HL-60 (cell line): ENCODE data around the gene ALPK1.

Experiments used
- DNase-seq, 2 experiments: peaks; one replicate each; pipeline ENCODE4 v3.0.0-alpha.2; 2010 to 2020; ENCODE audit warnings: low read depth in 1 of 2, low spot score in 1 of 2
- H3K27ac ChIP-seq: fragments of 250-450 bp; sonication (Bioruptor Pico); replicated peaks from 2 replicates; pipeline ENCODE4 v1.5.1; 2020; ENCODE audit warnings: mild to moderate bottlenecking, moderate library complexity
- H3K27me3 ChIP-seq: fragments of 250-450 bp; sonication (Bioruptor Pico); 2 replicates; pipeline ENCODE4 v1.5.1; 2021; ENCODE audit warnings: mild to moderate bottlenecking, moderate library complexity; ENCODE audit not compliant: insufficient read depth, poor library complexity, severe bottlenecking
- H3K4me3 ChIP-seq: replicated peaks from 2 replicates; pipeline ENCODE4 v1.5.1; 2011; ENCODE audit warnings: mild to moderate bottlenecking, control low read depth, low read length; ENCODE audit not compliant: insufficient read depth
- CTCF ChIP-seq: IDR thresholded peaks from one replicate; pipeline ENCODE4 v1.5.1; 2011; ENCODE audit warnings: low read length, control low read depth, inconsistent platforms; ENCODE audit not compliant: insufficient read depth
- GABPA ChIP-seq: IDR thresholded peaks from 2 replicates; pipeline ENCODE4 v1.6.1; 2012; ENCODE audit warnings: low read depth
- POLR2AphosphoS5 ChIP-seq: IDR thresholded peaks from 2 replicates; pipeline ENCODE4 v1.6.1; 2012; ENCODE audit warnings: low read depth
- REST ChIP-seq: IDR thresholded peaks from 2 replicates; pipeline ENCODE4 v1.6.1; 2012; ENCODE audit warnings: low read depth; ENCODE audit not compliant: insufficient replicate concordance
- SPI1 ChIP-seq: IDR thresholded peaks from 2 replicates; pipeline ENCODE4 v1.6.1; 2012; ENCODE audit warnings: low read depth, mild to moderate bottlenecking, borderline replicate concordance

The ALPK1 gene

GRCh38 chr4:112257098-112257497 is 40.1 kb upstream of the ALPK1 start:
- no peak overlapping the region for H3K4me3 ChIP-seq
- no peak for TF ChIP-seq SPI1
- TF ChIP-seq POLR2AphosphoS5: no peak
- no peak for TF ChIP-seq GABPA
- no peak for TF ChIP-seq CTCF
- TF ChIP-seq REST: no peak
- H3K27me3 ChIP-seq: no peaks in the 10 kb centered on the region
- H3K27ac ChIP-seq: no peak overlapping the region
- no peak for DNase-seq

- TF ChIP-seq REST (no peak), SPI1 (no peak)
- no peaks in the 10 kb centered on the region for H3K27me3 ChIP-seq
- no peak for DNase-seq
- no peak overlapping the region for H3K4me3 ChIP-seq
- H3K27ac ChIP-seq: no peak overlapping the region
Measured at GRCh38 chr4:112266823-112267222, 30.3 kb upstream of the ALPK1 start.

GRCh38 chr4:112270051-112270450 is 27.1 kb upstream of the ALPK1 start:
- DNase-seq: no peak
- Histone ChIP-seq H3K27me3 (no peaks in the 10 kb centered on the region), H3K27ac (no peak overlapping the region), H3K4me3 (no peak overlapping the region)
- no peak for TF ChIP-seq REST

- Histone ChIP-seq H3K27ac (no peak overlapping the region), H3K27me3 (no peaks in the 10 kb centered on the region), H3K4me3 (no peak overlapping the region)
- peak in 1 of 2 experiments; percentile 44 for DNase-seq
- no peak for TF ChIP-seq CTCF
- TF ChIP-seq POLR2AphosphoS5: no peak
- no peak for TF ChIP-seq SPI1
- no peak for TF ChIP-seq REST
- no peak for TF ChIP-seq GABPA
Measured at GRCh38 chr4:112270640-112271421, 26.3 kb upstream of the ALPK1 start.
